ENCODE data around the gene RASL11B.

DNA sequence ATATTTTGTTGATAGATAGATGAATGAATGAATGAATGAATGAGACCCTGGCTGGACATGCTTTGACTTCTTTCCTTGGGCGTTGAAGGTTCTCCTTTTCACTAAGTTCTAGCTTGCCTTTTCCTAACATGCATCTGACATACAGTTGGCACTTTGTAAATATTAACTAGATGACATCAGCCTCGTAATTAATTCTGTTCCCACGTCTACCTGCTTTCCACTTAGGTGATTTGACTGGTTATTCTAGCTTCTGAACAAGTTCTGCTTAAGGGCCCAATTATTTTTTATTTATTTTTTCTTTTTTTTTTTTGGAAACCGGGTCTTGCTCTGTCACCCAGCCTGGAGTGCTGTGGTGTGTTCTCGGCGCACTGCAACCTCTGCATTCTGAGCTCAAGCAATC lies 13.9 kb upstream of the RASL11B start:
- TF ChIP-seq ZNF253 (CRISPR knock-in tag; conservative IDR thresholded peaks at IDR 0.05) (no peak), BCL6 (CRISPR knock-in tag; IDR thresholded peaks at IDR 0.05) (no peak), RHOXF2B (CRISPR knock-in tag; conservative IDR thresholded peaks at IDR 0.05) (no peak), SRF (CRISPR knock-in tag; IDR thresholded peaks at IDR 0.05) (no peak), TCF7L2 (IDR thresholded peaks at IDR 0.05; ENCODE audit: low read depth, low read length) (no peak), CTCF (IDR thresholded peaks at IDR 0.05 in 2 of 3, conservative IDR thresholded peaks at IDR 0.05 in 1 of 3; ENCODE audit: insufficient read depth in 2 of 3, low read depth in 1 of 3, low read length in 3 of 3) (no peak), FOXJ3 (CRISPR knock-in tag; IDR thresholded peaks at IDR 0.05) (no peak), POLR2A (conservative IDR thresholded peaks at IDR 0.05) (no peak), TAF7 (tag; IDR thresholded peaks at IDR 0.05) (no peak), BRF1 (IDR thresholded peaks at IDR 0.05; ENCODE audit: borderline replicate concordance, extremely low read depth, insufficient read length) (no peak), ZNF561 (CRISPR knock-in tag; conservative IDR thresholded peaks at IDR 0.05) (no peak)
- TF ChIP-seq, protein P1, sequence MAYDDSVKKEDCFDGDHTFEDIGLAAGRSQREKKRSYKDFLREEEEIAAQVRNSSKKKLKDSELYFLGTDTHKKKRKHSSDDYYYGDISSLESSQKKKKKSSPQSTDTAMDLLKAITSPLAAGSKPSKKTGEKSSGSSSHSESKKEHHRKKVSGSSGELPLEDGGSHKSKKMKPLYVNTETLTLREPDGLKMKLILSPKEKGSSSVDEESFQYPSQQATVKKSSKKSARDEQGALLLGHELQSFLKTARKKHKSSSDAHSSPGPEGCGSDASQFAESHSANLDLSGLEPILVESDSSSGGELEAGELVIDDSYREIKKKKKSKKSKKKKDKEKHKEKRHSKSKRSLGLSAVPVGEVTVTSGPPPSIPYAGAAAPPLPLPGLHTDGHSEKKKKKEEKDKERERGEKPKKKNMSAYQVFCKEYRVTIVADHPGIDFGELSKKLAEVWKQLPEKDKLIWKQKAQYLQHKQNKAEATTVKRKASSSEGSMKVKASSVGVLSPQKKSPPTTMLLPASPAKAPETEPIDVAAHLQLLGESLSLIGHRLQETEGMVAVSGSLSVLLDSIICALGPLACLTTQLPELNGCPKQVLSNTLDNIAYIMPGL (CRISPR knock-in tag; IDR thresholded peaks at IDR 0.05) = no peak

Measured in K562 (cell line).